HG02588 (cell line): Measurements from ENCODE around the gene UNC119B.

ENCODE experiments used
- ATAC-seq: cut with Tn5 transposase; IDR thresholded peaks from one replicate; pipeline ENCODE4 v1.9.1; 2021; ENCODE audit warnings: mild to moderate bottlenecking, moderate library complexity; ENCODE audit not compliant: unreplicated experiment

UNC119B gene

GRCh38 chr12:120738252-120739030 lies 28.2 kb downstream of the UNC119B start:
- ATAC-seq, result no peak

GRCh38 chr12:120739031-120739762 lies 28.9 kb downstream of the UNC119B start:
- ATAC-seq, result no peak

GRCh38 chr12:120739821-120740613 lies 29.8 kb downstream of the UNC119B start:
- ATAC-seq, result no peak

GRCh38 chr12:120740871-120741270 lies 30.6 kb downstream of the UNC119B start:
- ATAC-seq, result no peak

GRCh38 chr12:120741476-120742421 lies 31.5 kb downstream of the UNC119B start:
- no peak for ATAC-seq

GRCh38 chr12:120744922-120745493 lies 34.8 kb downstream of the UNC119B start:
- ATAC-seq, result no peak

GRCh38 chr12:120748242-120748641 lies 38.0 kb downstream of the UNC119B start:
- no peak for ATAC-seq

- no peak for ATAC-seq
Measured at GRCh38 chr12:120749256-120749655, 39.0 kb downstream of the UNC119B start.

- no peak for ATAC-seq
Measured at GRCh38 chr12:120750806-120751205, 40.5 kb downstream of the UNC119B start.

- ATAC-seq, result no peak
Measured at GRCh38 chr12:120751389-120751788, 41.1 kb downstream of the UNC119B start.

- ATAC-seq, result no peak
Measured at GRCh38 chr12:120754792-120755191, 44.5 kb downstream of the UNC119B start.

- no peak for ATAC-seq
Measured at GRCh38 chr12:120755269-120755668, 45.0 kb downstream of the UNC119B start.

- ATAC-seq, result no peak
Measured at GRCh38 chr12:120757226-120757742, 47.0 kb downstream of the UNC119B start.

- no peak for ATAC-seq
Measured at GRCh38 chr12:120757949-120758348, 47.7 kb downstream of the UNC119B start.

- ATAC-seq, result no peak
Measured at GRCh38 chr12:120758798-120759590, 48.7 kb downstream of the UNC119B start.

GRCh38 chr12:120759591-120760348 lies 49.5 kb downstream of the UNC119B start:
- no peak for ATAC-seq

- ATAC-seq, result no peak
Measured at GRCh38 chr12:120760349-120761254, 50.3 kb downstream of the UNC119B start.
